BE2C (cell line): ENCODE measurements around the gene PRR5L.

Source experiments
- DNase-seq: peaks from one replicate; pipeline ENCODE4 v3.0.0-alpha.2; 2020
- H3K27me3 ChIP-seq: fragments of 250-450 bp; sonication (Bioruptor Pico); 2 replicates; pipeline ENCODE4 v1.5.1; 2020; ENCODE audit warnings: mild to moderate bottlenecking
- H3K36me3 ChIP-seq: fragments of 250-450 bp; sonication (Bioruptor Pico); 2 replicates; pipeline ENCODE4 v1.5.1; 2020; ENCODE audit warnings: mild to moderate bottlenecking
- H3K4me1 ChIP-seq: fragments of 250-450 bp; sonication (Bioruptor Pico); 2 replicates; pipeline ENCODE4 v1.5.1; 2020
- H3K4me3 ChIP-seq: 2 replicates; pipeline ENCODE4 v1.5.1; 2011; ENCODE audit warnings: low read depth, low read length
- H3K9me3 ChIP-seq: fragments of 250-450 bp; sonication (Bioruptor Pico); 2 replicates; pipeline ENCODE4 v1.5.1; 2020
- TF ChIP-seq, protein P1 (sequence below): IDR thresholded peaks from 2 replicates; pipeline ENCODE4 v1.5.1; 2012; ENCODE audit warnings: mild to moderate bottlenecking, low read depth, low read length

The PRR5L gene

DNA sequence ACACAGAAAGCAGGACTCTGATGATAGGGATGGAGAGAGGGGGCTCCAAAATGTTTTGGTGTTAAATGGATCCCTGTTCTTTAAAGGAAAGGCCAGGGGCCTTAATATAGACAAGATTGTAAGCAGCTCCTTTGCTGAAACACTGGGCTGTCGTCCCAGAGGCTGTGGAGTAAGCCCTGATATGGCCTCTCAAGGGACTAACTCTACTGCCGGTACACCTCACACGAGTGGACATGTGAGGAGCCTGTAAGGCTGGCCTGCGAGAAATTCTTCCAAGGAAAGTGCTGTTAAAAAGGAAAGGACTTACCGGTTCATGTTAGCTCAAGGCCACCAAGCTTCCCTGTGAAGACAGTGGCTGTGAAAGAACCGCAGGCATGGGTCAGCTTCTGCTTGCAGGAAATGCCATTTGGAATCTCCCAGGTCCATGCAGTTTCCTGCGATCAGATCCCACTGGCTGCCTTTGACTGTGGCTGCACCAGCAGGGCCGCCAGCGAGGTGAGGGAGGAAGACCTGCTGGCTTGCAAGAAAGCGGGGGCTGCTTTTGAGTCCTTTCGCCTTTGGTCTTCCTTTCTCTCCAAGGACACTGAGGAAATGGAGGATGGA lies 106.6 kb downstream of the PRR5L start:
- no peaks in the 10 kb centered on the region for H3K9me3 ChIP-seq
- TF ChIP-seq, protein P1, sequence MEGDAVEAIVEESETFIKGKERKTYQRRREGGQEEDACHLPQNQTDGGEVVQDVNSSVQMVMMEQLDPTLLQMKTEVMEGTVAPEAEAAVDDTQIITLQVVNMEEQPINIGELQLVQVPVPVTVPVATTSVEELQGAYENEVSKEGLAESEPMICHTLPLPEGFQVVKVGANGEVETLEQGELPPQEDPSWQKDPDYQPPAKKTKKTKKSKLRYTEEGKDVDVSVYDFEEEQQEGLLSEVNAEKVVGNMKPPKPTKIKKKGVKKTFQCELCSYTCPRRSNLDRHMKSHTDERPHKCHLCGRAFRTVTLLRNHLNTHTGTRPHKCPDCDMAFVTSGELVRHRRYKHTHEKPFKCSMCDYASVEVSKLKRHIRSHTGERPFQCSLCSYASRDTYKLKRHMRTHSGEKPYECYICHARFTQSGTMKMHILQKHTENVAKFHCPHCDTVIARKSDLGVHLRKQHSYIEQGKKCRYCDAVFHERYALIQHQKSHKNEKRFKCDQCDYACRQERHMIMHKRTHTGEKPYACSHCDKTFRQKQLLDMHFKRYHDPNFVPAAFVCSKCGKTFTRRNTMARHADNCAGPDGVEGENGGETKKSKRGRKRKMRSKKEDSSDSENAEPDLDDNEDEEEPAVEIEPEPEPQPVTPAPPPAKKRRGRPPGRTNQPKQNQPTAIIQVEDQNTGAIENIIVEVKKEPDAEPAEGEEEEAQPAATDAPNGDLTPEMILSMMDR, result no peak
- H3K4me1 ChIP-seq, result no peaks in the 10 kb centered on the region
- H3K27me3 ChIP-seq, result no peaks in the 10 kb centered on the region
- no peaks in the 10 kb centered on the region for H3K36me3 ChIP-seq
- no peak overlapping the region for H3K4me3 ChIP-seq
- DNase-seq, result no peak

DNA sequence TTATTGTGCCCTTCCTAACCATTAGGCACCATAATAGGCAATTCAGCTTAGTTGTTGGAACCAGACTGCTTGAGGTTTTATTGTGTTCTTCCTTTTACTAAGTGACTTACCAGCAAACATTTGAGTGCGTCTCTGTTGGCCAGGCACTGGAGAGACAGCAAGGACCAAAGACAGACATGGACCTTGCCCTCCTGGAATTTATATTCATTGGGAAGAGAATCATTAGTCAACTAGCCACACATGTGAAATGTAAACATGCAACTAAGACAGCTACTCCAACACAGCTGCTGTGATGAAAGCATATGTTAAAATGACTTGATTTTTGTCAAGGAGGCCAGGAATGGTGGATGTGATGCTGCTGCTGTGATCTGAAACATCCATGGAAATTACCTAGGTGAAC lies 107.6 kb downstream of the PRR5L start:
- Histone ChIP-seq H3K9me3 (no peaks in the 10 kb centered on the region), H3K4me3 (no peak overlapping the region), H3K36me3 (no peaks in the 10 kb centered on the region), H3K4me1 (no peaks in the 10 kb centered on the region), H3K27me3 (no peaks in the 10 kb centered on the region)
- TF ChIP-seq, protein P1, result no peak
- no peak for DNase-seq

DNA sequence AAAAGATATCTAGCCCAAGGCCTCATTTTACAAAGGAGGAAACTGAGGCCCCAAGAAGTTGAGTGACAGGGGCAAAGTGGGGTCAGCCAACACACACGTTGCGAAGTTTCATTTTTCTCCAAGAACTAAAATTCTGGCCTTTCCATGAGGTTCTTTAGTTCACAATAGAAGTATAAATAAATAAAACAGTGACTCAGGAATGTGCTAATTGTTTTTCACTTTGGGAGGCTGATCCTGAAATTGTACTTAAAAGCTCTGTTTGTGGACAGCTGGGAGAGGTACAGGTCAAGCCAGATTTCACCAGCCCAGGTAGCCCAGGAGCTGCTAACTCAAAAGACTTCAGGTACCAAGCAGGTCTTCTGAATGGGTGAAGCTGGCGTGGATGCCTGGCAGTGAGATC lies 108.7 kb downstream of the PRR5L start:
- Histone ChIP-seq H3K4me3 (no peak overlapping the region), H3K4me1 (no peaks in the 10 kb centered on the region), H3K36me3 (no peaks in the 10 kb centered on the region), H3K27me3 (no peaks in the 10 kb centered on the region), H3K9me3 (no peaks in the 10 kb centered on the region)
- DNase-seq, result no peak
- TF ChIP-seq, protein P1, result no peak

DNA sequence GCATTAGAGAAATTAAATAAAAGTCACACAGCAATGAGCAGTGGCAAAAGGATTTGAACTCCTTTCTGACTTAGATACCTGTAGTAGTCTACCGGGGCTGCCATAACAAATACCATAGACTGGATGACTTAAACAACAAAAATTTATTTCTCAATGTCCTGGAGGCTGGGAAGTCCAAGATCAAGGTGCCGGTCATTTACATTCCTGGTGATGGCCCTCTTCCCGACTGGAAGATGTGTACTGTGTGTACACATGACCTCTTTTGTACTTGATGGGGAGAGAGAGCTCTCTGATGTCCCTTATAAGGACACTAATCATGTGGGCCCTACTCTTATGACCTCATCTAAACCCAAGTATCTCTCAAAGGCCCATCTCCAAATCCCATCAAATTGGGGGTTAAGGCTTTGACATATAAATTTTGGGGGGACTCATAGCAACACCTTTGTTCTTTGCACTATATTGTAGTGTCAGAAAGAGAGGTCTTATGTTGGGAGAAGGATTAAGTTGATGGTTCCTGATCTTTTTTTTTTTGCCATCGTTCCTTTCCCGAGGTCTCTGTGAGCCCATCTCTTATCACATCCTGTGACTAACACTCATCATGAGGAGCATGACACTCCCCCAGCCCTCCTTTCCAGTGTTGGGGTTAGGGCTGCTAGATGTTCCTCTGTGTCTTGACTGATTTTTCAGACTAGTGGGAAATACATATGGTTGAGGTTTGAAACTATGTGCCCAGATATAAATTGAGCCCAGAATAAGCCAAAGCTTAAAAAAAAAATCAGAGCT lies 109.7 kb downstream of the PRR5L start:
- Histone ChIP-seq H3K9me3 (no peaks in the 10 kb centered on the region), H3K36me3 (no peaks in the 10 kb centered on the region), H3K27me3 (no peaks in the 10 kb centered on the region), H3K4me3 (no peak overlapping the region), H3K4me1 (no peaks in the 10 kb centered on the region)
- no peak for DNase-seq
- TF ChIP-seq, protein P1, result no peak

DNA sequence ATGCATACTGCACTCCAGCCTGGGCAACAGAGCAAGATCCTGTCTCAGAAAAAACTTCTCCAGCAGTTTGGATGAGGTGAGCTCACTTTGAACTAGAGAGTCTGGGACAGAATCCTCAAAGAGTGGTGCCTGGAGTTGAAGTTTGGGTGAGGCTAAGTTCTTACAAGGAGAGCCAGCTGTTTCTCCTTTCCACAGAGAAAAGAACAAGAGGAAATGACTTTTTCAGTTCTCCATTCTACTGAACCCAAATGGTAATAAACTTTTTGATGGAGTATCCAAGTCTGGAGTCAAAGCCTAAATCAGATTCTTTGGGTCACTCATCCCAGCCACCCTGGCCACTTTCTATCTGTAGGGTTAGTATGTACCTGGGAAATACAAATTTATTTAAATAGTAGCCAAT lies 111.3 kb downstream of the PRR5L start:
- Histone ChIP-seq H3K9me3 (no peaks in the 10 kb centered on the region), H3K36me3 (no peaks in the 10 kb centered on the region)

More for the DNA sequence above, 111.3 kb downstream of the PRR5L start:
- Histone ChIP-seq H3K4me3 (no peak overlapping the region), H3K27me3 (no peaks in the 10 kb centered on the region), H3K4me1 (no peaks in the 10 kb centered on the region)
- no peak for DNase-seq
- TF ChIP-seq, protein P1, result no peak
